A673 (cell line): Measurements from ENCODE around the gene MAP10. TPM values are rescaled to one million over a fixed set of nuclear protein-coding genes. Genes with fewer than 3 reads are reported as not detected.
"Not testable (repeated sequence)": the region's sequence is repeated elsewhere in the genome, so short reads cannot be mapped to it uniquely, and the experiment has no call there.

Experiments
- BruUV-seq: library from RNA; stranded (reverse); fragments of 400-500 nt; replicated peaks from 2 replicates; lab custom pipeline; 2021; lab: Mats Ljungman, UMichigan
- CTCF ChIA-PET: fragments of 300-600 bp; sonication (Branson Sonifier 250); formaldehyde crosslinking; loops from one replicate; lab custom pipeline; 2022; ENCODE audit warnings: antibody characterized with exemption; lab: Charles Lee
- POLR2A ChIA-PET: fragments of 300-600 bp; sonication (Branson Sonifier 250); formaldehyde crosslinking; loops from one replicate; lab custom pipeline; 2022; ENCODE audit warnings: antibody characterized with exemption; ENCODE audit not compliant: low non-redundant PET; lab: Charles Lee
- DNase-seq: peaks from one replicate; pipeline ENCODE4 v3.0.0-alpha.2; 2015; ENCODE audit warnings: low spot score
- H3K27ac ChIP-seq: fragments of 200-600 bp; sonication (generic); 2 replicates; pipeline ENCODE4 v1.5.1; 2016; ENCODE audit warnings: mixed run types, low read depth, mild to moderate bottlenecking, mixed read lengths, antibody characterized with exemption, low read length; ENCODE audit not compliant: poor library complexity, severe bottlenecking
- H3K27me3 ChIP-seq: fragments of 200-600 bp; sonication (generic); replicated peaks from 2 replicates; pipeline ENCODE4 v1.6.1; 2017; ENCODE audit warnings: mixed run types, low read depth, mild to moderate bottlenecking, mixed read lengths, antibody characterized with exemption, low read length; ENCODE audit not compliant: insufficient read depth, poor library complexity
- H3K36me3 ChIP-seq: fragments of 200-600 bp; sonication (generic); 2 replicates; pipeline ENCODE4 v1.6.1; 2016; ENCODE audit warnings: mixed run types, mild to moderate bottlenecking, mixed read lengths, antibody characterized with exemption, low read length; ENCODE audit not compliant: insufficient read depth, poor library complexity, severe bottlenecking
- H3K4me1 ChIP-seq: fragments of 200-600 bp; sonication (generic); 2 replicates; pipeline ENCODE4 v1.6.1; 2017; ENCODE audit warnings: mixed run types, mild to moderate bottlenecking, mixed read lengths, antibody characterized with exemption, low read length; ENCODE audit not compliant: insufficient read depth, poor library complexity, severe bottlenecking
- H3K4me3 ChIP-seq: fragments of 200-600 bp; sonication (generic); 2 replicates; pipeline ENCODE4 v1.5.1; 2016; ENCODE audit warnings: low read depth, mixed run types, mild to moderate bottlenecking, mixed read lengths, low read length; ENCODE audit not compliant: poor library complexity, severe bottlenecking
- H3K9me3 ChIP-seq: fragments of 200-600 bp; sonication (generic); 2 replicates; pipeline ENCODE4 v1.6.1; 2016; ENCODE audit warnings: mixed run types, low read depth, mild to moderate bottlenecking, mixed read lengths, antibody characterized with exemption, low read length; ENCODE audit not compliant: poor library complexity, severe bottlenecking
- CTCF ChIP-seq: fragments of 300-800, 200-600 bp; sonication (generic); conservative IDR thresholded peaks from 2 replicates; pipeline ENCODE4 v1.5.1; 2017; ENCODE audit warnings: low read depth, mild to moderate bottlenecking, antibody characterized with exemption, low read length, moderate library complexity, mixed read lengths
- EZH2 ChIP-seq: fragments of 200-600 bp; sonication (generic); IDR thresholded peaks from 2 replicates; pipeline ENCODE4 v1.6.1; 2017; ENCODE audit warnings: borderline replicate concordance, low read depth, mild to moderate bottlenecking, mixed read lengths, antibody characterized with exemption, low read length; ENCODE audit not compliant: poor library complexity, severe bottlenecking
- intact Hi-C: fragments of 100-400 bp; cut with micrococcal nuclease; formaldehyde crosslinking; loops from one replicate; pipeline ENCODE4 v1.10.0; 2022; ENCODE audit not compliant: unreplicated experiment
- total RNA-seq: library from RNA; stranded (reverse); gene quantifications from 2 replicates; pipeline ENCODE4 v1.2.3, GENCODE V29; 2021

The MAP10 gene
- total RNA-seq, 1 experiment from 2014 or later = 4.8 TPM

DNA sequence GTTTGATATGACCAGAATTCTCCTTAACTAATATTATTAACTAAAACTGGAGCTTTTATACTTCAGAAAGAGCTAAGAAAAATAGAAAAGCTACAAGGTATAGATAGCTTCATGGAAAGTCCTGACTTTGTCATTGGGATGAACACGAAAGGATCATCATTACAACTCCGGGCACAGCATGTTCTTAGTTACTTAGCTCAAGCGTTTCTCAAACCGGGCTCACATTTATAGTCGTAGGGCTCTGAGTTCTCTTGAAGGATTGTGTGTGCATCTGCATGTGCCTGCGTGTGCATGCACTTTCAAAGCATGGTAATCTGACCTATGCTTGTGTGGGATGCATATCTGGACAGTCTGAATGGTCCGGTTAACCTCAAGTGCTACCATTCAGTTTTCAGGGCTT, 20.4 kb upstream of the MAP10 start:
- H3K9me3 ChIP-seq = no peaks in the 10 kb centered on the region
- no peak overlapping the region for H3K4me3 ChIP-seq
- H3K4me1 ChIP-seq = no peaks in the 10 kb centered on the region
- H3K27me3 ChIP-seq = no peaks in the 10 kb centered on the region
- CTCF ChIA-PET = no interaction called here
- POLR2A ChIA-PET = interaction anchor here (0.5 kb wide), 1 partner anchor 9 kb away, joined by 3 read pairs; no protein-coding TSS in a partner anchor
- no peaks in the 10 kb centered on the region for H3K36me3 ChIP-seq
- intact Hi-C loops = no loop called here
- BruUV-seq = no TSS peak
- no peak overlapping the region for H3K27ac ChIP-seq
- DNase-seq = no peak
- TF ChIP-seq CTCF (no peak), EZH2 (no peak)

GRCh38 chr1:232785630-232786029, 19.6 kb upstream of the MAP10 start:
- H3K27ac ChIP-seq, H3K4me1 ChIP-seq, H3K36me3 ChIP-seq, H3K27me3 ChIP-seq, DNase-seq, intact Hi-C loops, H3K9me3 ChIP-seq, POLR2A ChIA-PET, BruUV-seq, H3K4me3 ChIP-seq, CTCF ChIA-PET: not testable (repeated sequence)

DNA sequence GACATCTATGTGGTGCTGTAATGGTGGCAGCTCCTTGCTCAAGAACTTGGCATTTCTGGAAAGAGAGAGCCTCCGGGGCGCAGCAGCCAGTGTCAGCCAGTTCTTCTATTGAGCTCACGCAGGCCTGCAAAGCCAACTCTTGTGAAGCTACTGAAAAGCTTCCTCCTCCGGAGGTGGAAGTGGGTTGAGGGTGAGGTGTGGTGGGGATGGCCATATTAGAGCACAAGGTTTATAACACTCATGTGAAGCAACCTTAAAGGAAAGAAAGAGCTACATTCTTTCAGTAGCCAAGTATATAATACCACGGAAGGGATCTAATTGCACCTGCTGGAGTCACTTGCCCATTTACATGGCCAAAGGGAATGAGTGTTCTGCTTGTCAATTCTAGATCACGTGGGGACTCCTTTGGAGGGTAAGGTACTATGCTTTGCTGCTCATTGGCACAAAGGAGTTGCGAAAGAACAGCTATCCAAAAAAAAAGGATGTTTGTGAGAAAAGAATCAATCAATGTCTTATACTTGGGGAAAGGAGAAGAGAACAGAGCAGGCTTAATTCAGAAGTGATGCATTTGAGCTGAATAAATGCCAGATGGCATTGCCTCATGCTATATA, 18.3 kb upstream of the MAP10 start:
- intact Hi-C loops = no loop called here
- no peak overlapping the region for H3K27ac ChIP-seq
- no peak for DNase-seq
- peaks cover 6% of the 10 kb centered on the region for H3K4me1 ChIP-seq
- ChIA-PET POLR2A (interaction anchor here (0.5 kb wide), 1 partner anchor 320 kb away, joined by 3 read pairs; no protein-coding TSS in a partner anchor), CTCF (no interaction called here)
- H3K4me3 ChIP-seq = no peak overlapping the region
- H3K27me3 ChIP-seq = no peaks in the 10 kb centered on the region
- H3K9me3 ChIP-seq = no peaks in the 10 kb centered on the region
- H3K36me3 ChIP-seq = no peaks in the 10 kb centered on the region
- BruUV-seq = no TSS peak
- TF ChIP-seq CTCF (no peak), EZH2 (no peak)
